Omental fat pad (tissue), 4 donors: ENCODE data around the gene RING1. TPM values are rescaled to one million over a fixed set of nuclear protein-coding genes. Genes with fewer than 3 reads are reported as not detected.
"Not testable (repeated sequence)": the region's sequence is repeated elsewhere in the genome, so short reads cannot be mapped to it uniquely, and the experiment has no call there.

Experiments
- ATAC-seq: fragments of 150-250 bp; one replicate; pipeline ENCODE4 v1.9.1; 2016; ENCODE audit warnings: mild to moderate bottlenecking, moderate library complexity; ENCODE audit not compliant: low FRiP score
- DNase-seq: peaks from one replicate; pipeline ENCODE4 v3.0.0-alpha.2; 2019; ENCODE audit warnings: low spot score
- CTCF ChIP-seq, 3 donors: fragments of 450-650 bp; IDR thresholded peaks; one replicate each; pipeline ENCODE4 v1.5.1; 2016 to 2017; ENCODE audit warnings: antibody characterized with exemption in 3 of 3, mild to moderate bottlenecking in 3 of 3, moderate library complexity in 2 of 3
- total RNA-seq, 4 donors: library from RNA; depleted of rRNA; stranded (reverse); fragments of >200 nt; gene quantifications; one replicate each; pipeline ENCODE4 v1.1.0, GENCODE V29; 2016

The RING1 gene
- total RNA-seq, 4 donors from 2014 or later, result 13.1 to 20.1 (median 15.7) TPM

- ATAC-seq, result no peak
- no peak for DNase-seq
- no peak for TF ChIP-seq CTCF (IDR thresholded peaks at IDR 0.05)
Measured at GRCh38 chr6:33216117-33216649, 7.9 kb downstream of the RING1 start.

- ATAC-seq, result no peak
- DNase-seq, result no peak
- TF ChIP-seq CTCF (IDR thresholded peaks at IDR 0.05), result no peak
Measured at GRCh38 chr6:33217246-33217645, 8.9 kb downstream of the RING1 start.

GRCh38 chr6:33217681-33218080 is 9.4 kb downstream of the RING1 start:
- DNase-seq (no peak), ATAC-seq (no peak)
- no peak for TF ChIP-seq CTCF (IDR thresholded peaks at IDR 0.05)

GRCh38 chr6:33226503-33227120 is 18.3 kb downstream of the RING1 start:
- ATAC-seq, DNase-seq: not testable (repeated sequence)

GRCh38 chr6:33235221-33235634 is 26.9 kb downstream of the RING1 start:
- ATAC-seq (no peak), DNase-seq (no peak)
- TF ChIP-seq CTCF (IDR thresholded peaks at IDR 0.05), result no peak

GRCh38 chr6:33236328-33236727 is 28.0 kb downstream of the RING1 start:
- no peak for ATAC-seq
- DNase-seq, result no peak
- no peak for TF ChIP-seq CTCF (IDR thresholded peaks at IDR 0.05)

- TF ChIP-seq CTCF (IDR thresholded peaks at IDR 0.05), result no peak
- no peak for ATAC-seq
- DNase-seq, result no peak
Measured at GRCh38 chr6:33236852-33237251, 28.6 kb downstream of the RING1 start.
